NCI-H82 treated with DMSO at 0.1 percent for 48 hours (cell line): ENCODE measurements around the gene DNAJA3.

ENCODE experiments used
- DNase-seq: peaks from one replicate; lab custom pipeline; 2025; ENCODE audit not compliant: unreplicated experiment; lab: John Stamatoyannopoulos, UW

Gene DNAJA3

GRCh38 chr16:4404967-4405696, 20.5 kb upstream of the DNAJA3 start:
- no peak for DNase-seq

GRCh38 chr16:4407543-4408322, 17.9 kb upstream of the DNAJA3 start:
- DNase-seq = no peak

- no peak for DNase-seq
Observed at GRCh38 chr16:4408323-4408690, 17.4 kb upstream of the DNAJA3 start.

- no peak for DNase-seq
Observed at GRCh38 chr16:4409081-4409932, 16.4 kb upstream of the DNAJA3 start.

GRCh38 chr16:4410335-4411075, 15.2 kb upstream of the DNAJA3 start:
- DNase-seq = no peak

- no peak for DNase-seq
Observed at GRCh38 chr16:4411684-4412083, 14.0 kb upstream of the DNAJA3 start.

GRCh38 chr16:4412159-4412558, 13.5 kb upstream of the DNAJA3 start:
- DNase-seq = no peak

GRCh38 chr16:4412854-4413253, 12.8 kb upstream of the DNAJA3 start:
- DNase-seq = no peak

GRCh38 chr16:4414187-4414917, 11.3 kb upstream of the DNAJA3 start:
- no peak for DNase-seq

- DNase-seq = no peak
Observed at GRCh38 chr16:4415538-4416199, 10.0 kb upstream of the DNAJA3 start.

- DNase-seq = peak; percentile 77
Observed at GRCh38 chr16:4416200-4417032, 9.3 kb upstream of the DNAJA3 start, which contains the start of gene CORO7. Gene CORO7, minus strand, starts transcription at chr16:4416596. Its CDS starts 78 bp downstream, at chr16:4416518.

- DNase-seq = no peak
Observed at GRCh38 chr16:4419402-4419959, 6.2 kb upstream of the DNAJA3 start.

- no peak for DNase-seq
Observed at GRCh38 chr16:4420505-4421105, 5.1 kb upstream of the DNAJA3 start.

- no peak for DNase-seq
Observed at GRCh38 chr16:4426021-4426684, 485 bp downstream of the DNAJA3 start.

GRCh38 chr16:4426722-4427372, 1.2 kb downstream of the DNAJA3 start:
- no peak for DNase-seq

GRCh38 chr16:4428500-4428899, 2.8 kb downstream of the DNAJA3 start:
- DNase-seq = no peak

- no peak for DNase-seq
Observed at GRCh38 chr16:4431023-4431422, 5.4 kb downstream of the DNAJA3 start.
